Measurements from ENCODE around the gene ANKRD39.

- no peak for TF ChIP-seq POLR2A (IDR thresholded peaks at IDR 0.05; ENCODE audit: low read depth, low read length)
- no peak for TF ChIP-seq POLR2AphosphoS5 (IDR thresholded peaks at IDR 0.05; ENCODE audit: low read depth, low read length)
- no peak for TF ChIP-seq TAF1 (IDR thresholded peaks at IDR 0.05; ENCODE audit: low read depth, low read length)
- no peak for TF ChIP-seq SPI1 (IDR thresholded peaks at IDR 0.05; ENCODE audit: low read depth, low read length)
- TF ChIP-seq POU2F2 (IDR thresholded peaks at IDR 0.05; ENCODE audit: low read depth, low read length) = no peak
Observed at GRCh38 chr2:96866586-96866985, 8.8 kb upstream of the ANKRD39 start.

All from GM12891 (cell line).